Naive thymus-derived CD8-positive, alpha-beta T cell (primary cell): Measurements from ENCODE around the gene SEMA3A. TPM values are rescaled to one million over a fixed set of nuclear protein-coding genes. Genes with fewer than 3 reads are reported as not detected.

Source experiments
- ATAC-seq, 2 donors: fragments of 150-1000 bp; cut with Tn5 transposase in 1 of 2; sonication (Bioruptor Pico), chemical (Tn5 transposase) in 1 of 2; 1 replicate in 1 of 2; 2 replicates in 1 of 2; pipeline ENCODE4 v1.10.0; 2021; ENCODE audit warnings: mild to moderate bottlenecking in 2 of 2, moderate library complexity in 2 of 2
- POLR2A ChIA-PET: fragments of 350-600 bp; sonication (Branson Sonifier 250); formaldehyde crosslinking; loops from one replicate; lab custom pipeline; 2021; ENCODE audit warnings: antibody characterized with exemption; lab: Charles Lee
- DNase-seq, 10 donors: peaks; one replicate each; pipeline versions ENCODE4 v3.0.0 to v3.0.0-alpha.2; 2020 to 2022
- H3K27ac Mint-ChIP-seq, 10 donors: one replicate each; pipeline ENCODE4 v1.8.0; 2020 to 2022; ENCODE audit warnings: mild to moderate bottlenecking in 10 of 10, mixed read lengths in 10 of 10, moderate library complexity in 4 of 10, inconsistent platforms in 1 of 10
- H3K27me3 Mint-ChIP-seq, 5 donors: one replicate each; pipeline ENCODE4 v1.8.0; 2021 to 2022; ENCODE audit warnings: mixed read lengths in 5 of 5
- H3K36me3 Mint-ChIP-seq, 3 donors: one replicate each; pipeline ENCODE4 v1.8.0; 2020 to 2022; ENCODE audit warnings: mixed read lengths in 3 of 3, mild to moderate bottlenecking in 2 of 3, inconsistent platforms in 1 of 3
- H3K4me1 Mint-ChIP-seq, 4 donors: one replicate each; pipeline ENCODE4 v1.8.0; 2021 to 2022; ENCODE audit warnings: mixed read lengths in 4 of 4
- H3K4me3 Mint-ChIP-seq, 10 donors: one replicate each; pipeline ENCODE4 v1.8.0; 2020 to 2022; ENCODE audit warnings: mild to moderate bottlenecking in 10 of 10, mixed read lengths in 10 of 10, moderate library complexity in 6 of 10, inconsistent platforms in 1 of 10
- H3K9me3 Mint-ChIP-seq, 9 donors: one replicate each; pipeline ENCODE4 v1.8.0; 2020 to 2022; ENCODE audit warnings: mixed read lengths in 9 of 9, mild to moderate bottlenecking in 3 of 9, inconsistent platforms in 1 of 9, moderate library complexity in 1 of 9
- polyA plus RNA-seq, 3 donors: library from polyadenylated mRNA; unstranded; fragments of 300-500 nt; fragmentation: Illumina TruSeq; gene quantifications; one replicate each; pipeline ENCODE4 v1.2.3, GENCODE V29; 2021
- total RNA-seq, 8 experiments: library from RNA in 2 of 8; stranded (reverse) in 2 of 8; gene quantifications; one replicate each; pipeline ENCODE4 v1.2.3 and lab custom pipeline; 2021 to 2026

SEMA3A gene
- total and polyA plus RNA-seq, 5 experiments from 2014 or later: 0.10 to 2.7 (median 0.28) TPM

- Mint-ChIP-seq H3K4me3 (no peak overlapping the region), H3K27ac (no peak overlapping the region), H3K27me3 (no peaks in the 10 kb centered on the region), H3K9me3 (no peaks in the 10 kb centered on the region), H3K4me1 (peaks cover 0 to 16% (median 0%) of the 10 kb centered on the region in 4 donors), H3K36me3 (no peaks in the 10 kb centered on the region)
- ATAC-seq (no peak), DNase-seq (no peak)
- POLR2A ChIA-PET: no interaction called here
These were observed 51.9 kb downstream of the SEMA3A start for GRCh38 chr7:84142726-84143125.

DNA sequence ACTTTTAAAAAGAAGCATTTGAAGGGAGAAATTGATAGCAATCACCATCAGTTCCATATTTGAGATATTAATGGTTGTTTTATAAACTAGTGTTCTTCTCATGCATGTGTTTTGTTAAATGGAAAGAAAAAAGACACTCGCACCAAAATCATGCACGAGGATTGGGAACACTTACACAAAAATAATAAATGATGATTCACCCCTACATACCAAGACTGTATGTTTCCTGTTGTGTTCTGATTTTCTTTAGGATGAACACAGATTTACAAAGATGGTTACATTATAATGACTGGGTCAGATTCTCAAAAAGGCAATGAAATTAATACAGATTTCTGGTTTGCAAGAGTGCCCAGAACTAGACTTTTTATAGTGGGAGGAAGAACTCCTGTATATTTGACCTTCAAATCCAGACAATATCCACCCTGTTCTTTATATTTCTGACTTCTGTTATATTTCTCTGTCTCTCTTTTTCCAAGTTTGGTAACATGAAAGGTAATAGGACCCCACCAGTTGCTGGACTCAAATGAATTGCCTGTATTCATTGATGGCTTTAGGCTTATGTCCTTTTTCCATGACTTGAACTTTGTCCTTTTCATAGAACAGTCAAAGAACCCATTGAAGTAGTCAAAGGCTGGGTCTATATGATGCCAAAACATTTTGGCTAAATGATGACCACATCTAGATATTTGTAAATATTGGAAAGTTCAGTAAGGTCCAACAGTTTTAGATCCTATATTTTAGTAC is 54.4 kb downstream of the SEMA3A start:
- H3K27ac Mint-ChIP-seq: peak overlapping the region in 1 of 10 donors; percentile 53
- no peaks in the 10 kb centered on the region for H3K36me3 Mint-ChIP-seq
- H3K27me3 Mint-ChIP-seq: no peaks in the 10 kb centered on the region
- DNase-seq: no peak
- no peaks in the 10 kb centered on the region for H3K9me3 Mint-ChIP-seq
- H3K4me3 Mint-ChIP-seq: no peak overlapping the region
- peaks cover 0 to 10% (median 3%) of the 10 kb centered on the region in 4 donors for H3K4me1 Mint-ChIP-seq
- ATAC-seq: no peak
- POLR2A ChIA-PET: no interaction called here

DNA sequence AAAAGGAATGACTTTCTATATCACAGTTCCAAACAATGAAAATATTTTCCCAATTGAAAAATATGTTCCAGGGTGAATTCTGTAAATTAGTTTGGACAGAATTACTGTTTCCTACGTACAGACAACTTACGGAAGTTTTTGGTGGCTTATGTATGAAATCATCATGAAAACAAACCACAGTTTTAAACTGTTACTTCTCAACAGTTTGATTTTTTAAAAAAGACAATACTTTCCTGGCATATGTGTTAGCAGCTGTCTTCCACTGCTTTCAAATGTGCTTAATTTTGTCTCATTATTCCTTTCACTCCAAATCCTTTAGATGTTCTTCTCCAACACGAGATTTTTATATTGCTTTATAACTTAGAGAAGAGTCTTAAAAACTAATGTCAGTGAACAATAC is 56.2 kb downstream of the SEMA3A start:
- peaks cover 0 to 5% (median 2%) of the 10 kb centered on the region in 4 donors for H3K4me1 Mint-ChIP-seq
- DNase-seq: no peak
- H3K36me3 Mint-ChIP-seq: peaks cover 0 to 3% (median 0%) of the 10 kb centered on the region in 3 donors
- POLR2A ChIA-PET: no interaction called here
- peaks cover 0 to 3% (median 0%) of the 10 kb centered on the region in 9 donors for H3K9me3 Mint-ChIP-seq
- no peak overlapping the region for H3K27ac Mint-ChIP-seq
- no peaks in the 10 kb centered on the region for H3K27me3 Mint-ChIP-seq
- H3K4me3 Mint-ChIP-seq: no peak overlapping the region
- ATAC-seq: no peak

GRCh38 chr7:84137812-84138211 is 56.8 kb downstream of the SEMA3A start:
- no peak for ATAC-seq
- POLR2A ChIA-PET: no interaction called here
- no peak for DNase-seq
- Mint-ChIP-seq H3K27ac (no peak overlapping the region), H3K9me3 (peaks cover 0 to 3% (median 0%) of the 10 kb centered on the region in 9 donors), H3K4me1 (peaks cover 0 to 5% (median 1%) of the 10 kb centered on the region in 4 donors), H3K4me3 (no peak overlapping the region), H3K36me3 (peaks cover 0 to 3% (median 0%) of the 10 kb centered on the region in 3 donors), H3K27me3 (no peaks in the 10 kb centered on the region)

GRCh38 chr7:84136809-84137208 is 57.8 kb downstream of the SEMA3A start:
- POLR2A ChIA-PET: no interaction called here
- peaks cover 0 to 3% (median 0%) of the 10 kb centered on the region in 9 donors for H3K9me3 Mint-ChIP-seq
- H3K36me3 Mint-ChIP-seq: peaks cover 0 to 3% (median 0%) of the 10 kb centered on the region in 3 donors
- no peak for DNase-seq
- H3K27ac Mint-ChIP-seq: no peak overlapping the region
- no peaks in the 10 kb centered on the region for H3K27me3 Mint-ChIP-seq
- H3K4me1 Mint-ChIP-seq: peaks cover 0 to 5% (median 0%) of the 10 kb centered on the region in 4 donors
- ATAC-seq: no peak
- no peak overlapping the region for H3K4me3 Mint-ChIP-seq

- Mint-ChIP-seq H3K36me3 (peaks cover 0 to 3% (median 0%) of the 10 kb centered on the region in 3 donors), H3K4me3 (no peak overlapping the region), H3K4me1 (peaks cover 0 to 5% (median 0%) of the 10 kb centered on the region in 4 donors), H3K27me3 (no peaks in the 10 kb centered on the region), H3K9me3 (peaks cover 0 to 3% (median 0%) of the 10 kb centered on the region in 9 donors), H3K27ac (no peak overlapping the region)
- DNase-seq: no peak
- POLR2A ChIA-PET: no interaction called here
- no peak for ATAC-seq
These were observed 58.3 kb downstream of the SEMA3A start for GRCh38 chr7:84136336-84136735.

GRCh38 chr7:84134169-84134568 is 60.4 kb downstream of the SEMA3A start:
- Mint-ChIP-seq H3K4me3 (no peak overlapping the region), H3K27me3 (no peaks in the 10 kb centered on the region), H3K27ac (no peak overlapping the region), H3K4me1 (peaks cover 0 to 5% (median 1%) of the 10 kb centered on the region in 4 donors), H3K9me3 (peaks cover 0 to 4% (median 0%) of the 10 kb centered on the region in 9 donors), H3K36me3 (peaks cover 0 to 3% (median 0%) of the 10 kb centered on the region in 3 donors)
- no peak for DNase-seq
- POLR2A ChIA-PET: no interaction called here
- ATAC-seq: no peak

- no peak overlapping the region for H3K4me3 Mint-ChIP-seq
- no peaks in the 10 kb centered on the region for H3K36me3 Mint-ChIP-seq
- peaks cover 0 to 7% (median 2%) of the 10 kb centered on the region in 4 donors for H3K4me1 Mint-ChIP-seq
- no peaks in the 10 kb centered on the region for H3K27me3 Mint-ChIP-seq
- ATAC-seq (no peak), DNase-seq (no peak)
- H3K27ac Mint-ChIP-seq: peak overlapping the region in 2 of 10 donors; percentile 37 to 69
- peaks cover 0 to 3% (median 0%) of the 10 kb centered on the region in 9 donors for H3K9me3 Mint-ChIP-seq
- POLR2A ChIA-PET: no interaction called here
These were observed 68.9 kb downstream of the SEMA3A start for GRCh38 chr7:84125654-84126053.

GRCh38 chr7:84123965-84124547 is 70.5 kb downstream of the SEMA3A start:
- Mint-ChIP-seq H3K27ac (peak overlapping the region in 1 of 10 donors; percentile 22), H3K36me3 (no peaks in the 10 kb centered on the region), H3K9me3 (peaks cover 0 to 3% (median 0%) of the 10 kb centered on the region in 9 donors), H3K4me1 (peaks cover 0 to 6% (median under 1%) of the 10 kb centered on the region in 4 donors), H3K4me3 (no peak overlapping the region), H3K27me3 (no peaks in the 10 kb centered on the region)
- no peak for DNase-seq
- POLR2A ChIA-PET: no interaction called here
- ATAC-seq: no peak

DNA sequence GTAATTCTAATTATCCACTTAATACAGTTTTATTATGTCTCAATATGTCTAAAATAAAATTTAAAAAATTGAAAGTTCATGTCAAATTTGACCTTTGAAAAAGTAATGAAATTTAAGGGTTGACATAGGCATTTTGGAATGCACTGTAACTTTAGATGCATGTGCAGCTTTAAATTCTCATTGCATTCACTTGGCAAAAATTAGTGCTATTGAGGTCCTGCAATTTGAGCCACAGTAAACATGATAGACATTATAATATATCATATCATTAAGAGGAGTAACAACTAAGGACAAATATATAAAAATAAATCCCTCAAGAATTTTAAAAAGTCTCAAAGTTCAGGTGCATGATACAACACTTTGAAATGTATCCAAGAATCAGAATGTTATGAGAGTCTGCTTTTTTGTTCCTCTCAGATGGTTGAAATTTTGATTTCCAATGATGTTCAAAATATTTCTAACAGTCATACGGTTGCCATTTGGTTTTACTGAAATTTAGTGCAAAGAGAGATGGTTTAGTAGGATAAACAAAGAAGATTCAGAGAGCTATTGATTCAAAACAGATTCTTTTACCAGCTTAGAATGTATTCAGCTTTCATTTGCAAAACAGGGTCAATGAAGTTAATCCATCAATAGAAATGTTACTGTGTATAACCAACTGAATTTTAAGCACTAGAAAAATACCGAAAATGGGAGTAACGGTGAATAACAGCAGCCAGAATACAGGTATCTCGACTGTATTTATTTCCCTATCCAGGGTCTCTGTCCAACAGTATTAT is 71.8 kb downstream of the SEMA3A start:
- Mint-ChIP-seq H3K4me3 (no peak overlapping the region), H3K27ac (no peak overlapping the region), H3K27me3 (no peaks in the 10 kb centered on the region), H3K4me1 (peaks cover 0 to 4% (median 0%) of the 10 kb centered on the region in 4 donors), H3K9me3 (peaks cover 0 to 3% (median 0%) of the 10 kb centered on the region in 9 donors), H3K36me3 (no peaks in the 10 kb centered on the region)
- POLR2A ChIA-PET: no interaction called here
- ATAC-seq (no peak), DNase-seq (no peak)

- no peaks in the 10 kb centered on the region for H3K9me3 Mint-ChIP-seq
- POLR2A ChIA-PET: no interaction called here
- no peak for ATAC-seq
- no peak for DNase-seq
- no peak overlapping the region for H3K27ac Mint-ChIP-seq
- peaks cover 0 to 5% (median 1%) of the 10 kb centered on the region in 4 donors for H3K4me1 Mint-ChIP-seq
- H3K36me3 Mint-ChIP-seq: no peaks in the 10 kb centered on the region
- no peak overlapping the region for H3K4me3 Mint-ChIP-seq
- H3K27me3 Mint-ChIP-seq: no peaks in the 10 kb centered on the region
These were observed 77.3 kb downstream of the SEMA3A start for GRCh38 chr7:84117304-84117703.

- POLR2A ChIA-PET: no interaction called here
- no peak overlapping the region for H3K27ac Mint-ChIP-seq
- H3K27me3 Mint-ChIP-seq: no peaks in the 10 kb centered on the region
- peaks cover 0 to 5% (median 2%) of the 10 kb centered on the region in 4 donors for H3K4me1 Mint-ChIP-seq
- H3K36me3 Mint-ChIP-seq: no peaks in the 10 kb centered on the region
- H3K9me3 Mint-ChIP-seq: no peaks in the 10 kb centered on the region
- no peak for ATAC-seq
- no peak overlapping the region for H3K4me3 Mint-ChIP-seq
- DNase-seq: no peak
These were observed 80.4 kb downstream of the SEMA3A start for GRCh38 chr7:84113906-84114850.
